BE2C (cell line): ENCODE measurements around the gene RBM20.

Source experiments
- DNase-seq: peaks from one replicate; pipeline ENCODE4 v3.0.0-alpha.2; 2020
- H3K27me3 ChIP-seq: fragments of 250-450 bp; sonication (Bioruptor Pico); 2 replicates; pipeline ENCODE4 v1.5.1; 2020; ENCODE audit warnings: mild to moderate bottlenecking
- H3K36me3 ChIP-seq: fragments of 250-450 bp; sonication (Bioruptor Pico); 2 replicates; pipeline ENCODE4 v1.5.1; 2020; ENCODE audit warnings: mild to moderate bottlenecking
- H3K4me1 ChIP-seq: fragments of 250-450 bp; sonication (Bioruptor Pico); 2 replicates; pipeline ENCODE4 v1.5.1; 2020
- H3K4me3 ChIP-seq: 2 replicates; pipeline ENCODE4 v1.5.1; 2011; ENCODE audit warnings: low read depth, low read length
- H3K9me3 ChIP-seq: fragments of 250-450 bp; sonication (Bioruptor Pico); 2 replicates; pipeline ENCODE4 v1.5.1; 2020
- CTCF ChIP-seq: IDR thresholded peaks from 2 replicates; pipeline ENCODE4 v1.5.1; 2012; ENCODE audit warnings: mild to moderate bottlenecking, low read depth, low read length

The RBM20 gene

GRCh38 chr10:110748970-110749369 lies 104.8 kb downstream of the RBM20 start:
- H3K4me3 ChIP-seq: no peak overlapping the region
- peaks cover 12% of the 10 kb centered on the region for H3K4me1 ChIP-seq
- no peak for TF ChIP-seq CTCF
- DNase-seq: no peak
- no peaks in the 10 kb centered on the region; the same call in 1 of the 2 replicates for H3K36me3 ChIP-seq
- no peaks in the 10 kb centered on the region for H3K27me3 ChIP-seq
- no peaks in the 10 kb centered on the region for H3K9me3 ChIP-seq

GRCh38 chr10:110750931-110751330 lies 106.8 kb downstream of the RBM20 start:
- Histone ChIP-seq H3K36me3 (no peaks in the 10 kb centered on the region; the same call in none of the 2 replicates), H3K27me3 (no peaks in the 10 kb centered on the region), H3K4me3 (no peak overlapping the region), H3K9me3 (no peaks in the 10 kb centered on the region), H3K4me1 (peaks cover 12% of the 10 kb centered on the region)
- TF ChIP-seq CTCF: no peak
- DNase-seq: no peak

- no peak for DNase-seq
- TF ChIP-seq CTCF: no peak
- no peak overlapping the region for H3K4me3 ChIP-seq
- no peaks in the 10 kb centered on the region; the same call in none of the 2 replicates for H3K36me3 ChIP-seq
- peaks cover 7% of the 10 kb centered on the region; the same call in 1 of the 2 replicates for H3K4me1 ChIP-seq
- H3K9me3 ChIP-seq: no peaks in the 10 kb centered on the region
- no peaks in the 10 kb centered on the region for H3K27me3 ChIP-seq
These were observed 107.7 kb downstream of the RBM20 start for GRCh38 chr10:110751850-110752249.

GRCh38 chr10:110753462-110753861 lies 109.3 kb downstream of the RBM20 start:
- H3K36me3 ChIP-seq: no peaks in the 10 kb centered on the region; the same call in none of the 2 replicates
- no peaks in the 10 kb centered on the region for H3K27me3 ChIP-seq
- no peak for DNase-seq
- no peak overlapping the region for H3K4me3 ChIP-seq
- H3K4me1 ChIP-seq: peaks cover 6% of the 10 kb centered on the region; the same call in 1 of the 2 replicates
- H3K9me3 ChIP-seq: no peaks in the 10 kb centered on the region
- TF ChIP-seq CTCF: no peak

GRCh38 chr10:110754375-110755105 lies 110.4 kb downstream of the RBM20 start:
- Histone ChIP-seq H3K27me3 (no peaks in the 10 kb centered on the region), H3K4me3 (no peak overlapping the region), H3K36me3 (no peaks in the 10 kb centered on the region; the same call in none of the 2 replicates), H3K4me1 (peaks cover 6% of the 10 kb centered on the region; the same call in 1 of the 2 replicates), H3K9me3 (no peaks in the 10 kb centered on the region)
- no peak for TF ChIP-seq CTCF
- no peak for DNase-seq

GRCh38 chr10:110755781-110756180 lies 111.6 kb downstream of the RBM20 start:
- Histone ChIP-seq H3K4me3 (no peak overlapping the region), H3K9me3 (no peaks in the 10 kb centered on the region), H3K36me3 (no peaks in the 10 kb centered on the region; the same call in none of the 2 replicates), H3K4me1 (peaks cover 6% of the 10 kb centered on the region; the same call in 1 of the 2 replicates), H3K27me3 (no peaks in the 10 kb centered on the region)
- no peak for DNase-seq
- TF ChIP-seq CTCF: no peak
